IMR-90 (cell line): ENCODE measurements around the gene KCTD19. TPM values are rescaled to one million over a fixed set of nuclear protein-coding genes. Genes with fewer than 3 reads are reported as not detected.

ENCODE experiments used
- ATAC-seq: fragments of 200-7000 bp; cut with Tn5 transposase; 2 replicates; pipeline ENCODE4 v1.9.1; 2020; ENCODE audit warnings: low read depth, mild to moderate bottlenecking, moderate library complexity
- BruUV-seq: library from RNA; stranded (reverse); fragments of 400-500 nt; replicated peaks from 2 replicates; lab custom pipeline; 2021; lab: Mats Ljungman, UMichigan
- CTCF ChIA-PET: fragments of 300-600 bp; formaldehyde crosslinking; extraction: SDS; loops from one replicate; lab custom pipeline; 2021; ENCODE audit warnings: antibody characterized with exemption; lab: Yijun Ruan, JAX
- POLR2A ChIA-PET: fragments of 300-600 bp; sonication (Branson Sonifier 250); formaldehyde crosslinking; loops from one replicate; lab custom pipeline; 2022; ENCODE audit warnings: antibody characterized with exemption; ENCODE audit not compliant: unreplicated experiment; lab: Charles Lee
- DNase-seq: peaks from one replicate; pipeline ENCODE4 v3.0.0; 2013
- H2AFZ ChIP-seq: replicated peaks from 2 replicates; pipeline ENCODE3; 2013; ENCODE audit warnings: low read length, mild to moderate bottlenecking; ENCODE audit not compliant: poor library complexity
- H2AK5ac ChIP-seq: 2 replicates; pipeline ENCODE4 v1.6.1; 2013; ENCODE audit warnings: low read depth, low read length, inconsistent platforms
- H2AK9ac ChIP-seq: replicated peaks from 2 replicates; pipeline ENCODE3; 2013; ENCODE audit warnings: mild to moderate bottlenecking, low read depth, low read length, moderate library complexity; ENCODE audit not compliant: poor library complexity
- H2BK120ac ChIP-seq: 2 replicates; pipeline ENCODE4 v1.6.1; 2013; ENCODE audit warnings: low read depth, low read length, inconsistent platforms
- H2BK15ac ChIP-seq: 3 replicates; pipeline ENCODE4 v1.6.1; 2013; ENCODE audit warnings: low read depth, low read length, inconsistent platforms
- H2BK20ac ChIP-seq: 2 replicates; pipeline ENCODE4 v1.6.1; 2013; ENCODE audit warnings: low read depth, mild to moderate bottlenecking, inconsistent platforms, low read length, moderate library complexity
- H2BK5ac ChIP-seq: 2 replicates; pipeline ENCODE4 v1.6.1; 2013; ENCODE audit warnings: mild to moderate bottlenecking, low read depth, low read length, inconsistent platforms; ENCODE audit not compliant: poor library complexity, severe bottlenecking
- H3K14ac ChIP-seq: replicated peaks from 2 replicates; pipeline ENCODE4 v1.6.1; 2013; ENCODE audit warnings: low read depth, low read length, inconsistent platforms
- H3K18ac ChIP-seq: 2 replicates; pipeline ENCODE4 v1.6.1; 2013; ENCODE audit warnings: low read depth, low read length, control low read depth
- H3K23ac ChIP-seq: 2 replicates; pipeline ENCODE4 v1.6.1; 2013; ENCODE audit warnings: low read depth, low read length, inconsistent platforms
- H3K27ac ChIP-seq: 2 replicates; pipeline ENCODE4 v1.5.1; 2013; ENCODE audit warnings: mild to moderate bottlenecking, control low read depth, low read length; ENCODE audit not compliant: insufficient read depth
- H3K27me3 ChIP-seq: 2 replicates; pipeline ENCODE4 v1.6.1; 2013; ENCODE audit warnings: low read length; ENCODE audit not compliant: control insufficient read depth, insufficient read depth
- H3K36me3 ChIP-seq: 2 replicates; pipeline ENCODE4 v1.6.1; 2013; ENCODE audit warnings: low read length, mixed read lengths; ENCODE audit not compliant: control insufficient read depth, insufficient read depth
- H3K4ac ChIP-seq: 2 replicates; pipeline ENCODE4 v1.6.1; 2013; ENCODE audit warnings: low read depth, low read length, inconsistent platforms
- H3K4me1 ChIP-seq: 2 replicates; pipeline ENCODE4 v1.6.1; 2013; ENCODE audit warnings: low read length, mixed read lengths; ENCODE audit not compliant: control insufficient read depth, insufficient read depth
- H3K4me2 ChIP-seq: 2 replicates; pipeline ENCODE4 v1.6.1; 2013; ENCODE audit warnings: low read depth, mild to moderate bottlenecking, control low read depth, low read length, moderate library complexity
- H3K4me3 ChIP-seq: 2 replicates; pipeline ENCODE4 v1.5.1; 2013; ENCODE audit warnings: low read depth, mild to moderate bottlenecking, control low read depth, low read length, moderate library complexity; ENCODE audit not compliant: insufficient read depth
- H3K56ac ChIP-seq: 2 replicates; pipeline ENCODE4 v1.6.1; 2013; ENCODE audit warnings: low read length, inconsistent platforms; ENCODE audit not compliant: insufficient read depth; ENCODE audit errors: extremely low read depth
- H3K79me1 ChIP-seq, 2 experiments: 2 replicates each; pipeline ENCODE4 v1.6.1; 2013; ENCODE audit warnings: low read length in 2 of 2, inconsistent platforms in 1 of 2, low read depth in 1 of 2
- H3K9ac ChIP-seq: 2 replicates; pipeline ENCODE4 v1.6.1; 2013; ENCODE audit warnings: low read depth, low read length, control low read depth
- H3K9me1 ChIP-seq: 2 replicates; pipeline ENCODE4 v1.6.1; 2013; ENCODE audit warnings: low read length, inconsistent platforms; ENCODE audit not compliant: insufficient read depth
- H3K9me3 ChIP-seq: 2 replicates; pipeline ENCODE4 v1.6.1; 2013; ENCODE audit warnings: low read length; ENCODE audit not compliant: control insufficient read depth, insufficient read depth
- H4K20me1 ChIP-seq: 2 replicates; pipeline ENCODE4 v1.6.1; 2013; ENCODE audit warnings: low read length, inconsistent platforms; ENCODE audit not compliant: insufficient read depth
- H4K5ac ChIP-seq: 2 replicates; pipeline ENCODE4 v1.6.1; 2013; ENCODE audit warnings: mild to moderate bottlenecking, low read depth, low read length, control low read depth
- H4K8ac ChIP-seq, 2 experiments: 2 replicates each; pipeline ENCODE4 v1.6.1; 2013; ENCODE audit warnings: low read depth in 2 of 2, low read length in 2 of 2, control low read depth in 1 of 2, inconsistent platforms in 1 of 2
- H4K91ac ChIP-seq: 2 replicates; pipeline ENCODE4 v1.6.1; 2013; ENCODE audit warnings: low read depth, low read length, inconsistent platforms; ENCODE audit not compliant: insufficient read depth
- BHLHE40 ChIP-seq: fragments of 150-350 bp; IDR thresholded peaks from 2 replicates; pipeline ENCODE4 v1.6.1; 2016; ENCODE audit warnings: mild to moderate bottlenecking, low read depth, low read length
- CEBPB ChIP-seq: IDR thresholded peaks from 2 replicates; pipeline ENCODE4 v1.6.1; 2012; ENCODE audit warnings: low read depth, low read length, improper control_type of control experiment
- CHD1 ChIP-seq: IDR thresholded peaks from 2 replicates; pipeline ENCODE4 v1.6.1; 2012; ENCODE audit warnings: low read depth, low read length, improper control_type of control experiment
- FOS ChIP-seq: fragments of 150-350 bp; IDR thresholded peaks from 2 replicates; pipeline ENCODE4 v1.6.1; 2016; ENCODE audit warnings: low read depth, low read length
- MAFK ChIP-seq: IDR thresholded peaks from 2 replicates; pipeline ENCODE4 v1.6.1; 2012; ENCODE audit warnings: low read depth, low read length, improper control_type of control experiment
- MAZ ChIP-seq: IDR thresholded peaks from 2 replicates; pipeline ENCODE4 v1.6.1; 2012; ENCODE audit warnings: low read depth, mild to moderate bottlenecking, low read length, improper control_type of control experiment, moderate library complexity, borderline replicate concordance
- MXI1 ChIP-seq: IDR thresholded peaks from 2 replicates; pipeline ENCODE4 v1.6.1; 2012; ENCODE audit warnings: low read depth, mild to moderate bottlenecking, low read length, moderate library complexity, borderline replicate concordance
- NFE2L2 ChIP-seq: fragments of 150-350 bp; IDR thresholded peaks from 2 replicates; pipeline ENCODE4 v1.6.1; 2016; ENCODE audit warnings: low read depth, mild to moderate bottlenecking, low read length
- POLR2A ChIP-seq: IDR thresholded peaks from 2 replicates; pipeline ENCODE4 v1.6.1; 2012; ENCODE audit warnings: mild to moderate bottlenecking, low read depth, low read length
- RAD21 ChIP-seq: IDR thresholded peaks from 2 replicates; pipeline ENCODE4 v1.6.1; 2012; ENCODE audit warnings: low read length, improper control_type of control experiment
- RCOR1 ChIP-seq: IDR thresholded peaks from 2 replicates; pipeline ENCODE4 v1.6.1; 2012; ENCODE audit warnings: mild to moderate bottlenecking, low read length, improper control_type of control experiment; ENCODE audit not compliant: insufficient replicate concordance
- RFX5 ChIP-seq: IDR thresholded peaks from 2 replicates; pipeline ENCODE4 v1.8.0; 2012; ENCODE audit warnings: low read depth, mild to moderate bottlenecking, low read length, moderate library complexity
- SMC3 ChIP-seq: fragments of 150-350 bp; IDR thresholded peaks from 2 replicates; pipeline ENCODE4 v1.6.1; 2016; ENCODE audit warnings: low read depth, mild to moderate bottlenecking, antibody characterized with exemption, low read length, moderate library complexity
- WGBS, 2 experiments: methylation state at CpG; one replicate each; pipeline versions ENCODE4 v1.1.5 to v1.1.7; 2013; ENCODE audit warnings: missing lambda C conversion rate in 2 of 2; ENCODE audit not compliant: insufficient read length in 1 of 2; ENCODE audit errors: extremely low coverage in 2 of 2; 5-methylcytosine and 5-hydroxymethylcytosine counted together
- dilution Hi-C: fragments of 300-500 bp; cut with HindIII; formaldehyde crosslinking; loops from one replicate; pipeline ENCODE4 v1.14.3; 2018; ENCODE audit warnings: low sequenced_read_pairs; ENCODE audit not compliant: unreplicated experiment
- in situ Hi-C: fragments of 300-500 bp; cut with MboI; formaldehyde crosslinking; loops from 3 replicates; pipeline ENCODE4 v1.14.3; 2019; ENCODE audit warnings: low sequenced_read_pairs, inconsistent platforms, mixed read lengths
- intact Hi-C: fragments of 100-400 bp; cut with micrococcal nuclease; formaldehyde crosslinking; loops from 2 replicates; pipeline ENCODE4 v1.10.0; 2022
- polyA plus RNA-seq, 3 experiments: library from polyadenylated mRNA; depleted of rRNA; stranded (reverse); fragments of >200 nt; gene quantifications; 2 replicates each; pipeline ENCODE4 v1.2.3, GENCODE V29; 2012; ENCODE audit warnings: low replicate concordance in 1 of 3
- total RNA-seq: library from RNA; depleted of rRNA; stranded (reverse); fragments of >200 nt; gene quantifications from 2 replicates; pipeline ENCODE4 v1.2.3, GENCODE V29; 2012
- TF ChIP-seq, protein P1 (sequence below): fragments of 150-350 bp; IDR thresholded peaks from 2 replicates; pipeline ENCODE4 v1.6.1; 2017; ENCODE audit warnings: mild to moderate bottlenecking, antibody characterized with exemption, low read length, low read depth
- TF ChIP-seq, protein P2 (sequence below): conservative IDR thresholded peaks from 2 replicates; pipeline ENCODE4 v1.5.1; 2012; ENCODE audit warnings: mild to moderate bottlenecking, low read depth, low read length, improper control_type of control experiment

Gene KCTD19
- total and polyA plus RNA-seq, 2 of the 4 experiments (the other 2 are of a cell fraction): under 0.01 to 0.07 TPM

DNA sequence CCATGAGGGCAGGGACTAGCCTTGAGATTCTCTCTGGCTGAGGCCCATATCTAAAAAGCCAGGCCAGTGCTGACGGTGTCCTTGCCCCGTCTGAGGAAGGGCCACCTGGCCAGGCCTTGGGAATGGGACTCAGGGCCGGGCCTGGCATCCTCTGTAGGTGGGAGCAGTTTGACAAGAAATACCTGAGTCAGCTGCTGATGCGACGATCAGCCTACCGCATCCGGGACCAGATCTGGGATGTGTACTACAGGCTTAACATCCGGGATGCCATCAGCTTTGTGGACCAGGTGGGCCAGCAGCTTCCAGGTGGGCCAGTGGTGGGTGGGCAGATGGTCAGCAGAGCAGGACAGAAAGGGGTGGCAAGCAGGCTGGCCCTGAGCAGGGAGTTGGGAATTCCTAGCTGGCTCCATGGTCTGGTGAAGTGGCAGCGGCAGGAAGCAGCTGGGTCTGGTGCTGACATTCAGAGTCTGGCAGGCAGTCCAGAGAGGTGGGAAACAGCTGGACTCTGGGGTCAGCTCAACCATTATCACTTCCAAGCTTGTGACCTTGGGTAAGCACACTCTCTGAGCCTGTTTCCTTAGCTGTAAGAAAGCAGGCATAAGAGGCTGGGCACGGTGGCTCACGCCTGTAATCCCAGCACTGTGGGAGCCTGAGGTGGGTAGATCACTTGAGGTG, 68.2 kb downstream of the KCTD19 start:
- H2AK5ac ChIP-seq: no peak overlapping the region
- H2BK20ac ChIP-seq: no peak overlapping the region
- no peak overlapping the region for H3K23ac ChIP-seq
- no peak overlapping the region for H3K4ac ChIP-seq
- no peak overlapping the region for H2BK5ac ChIP-seq
- H3K9me1 ChIP-seq: no peaks in the 10 kb centered on the region
- H3K4me1 ChIP-seq: peaks cover 2% of the 10 kb centered on the region; the same call in 1 of the 2 replicates
- BruUV-seq: no TSS peak
- no peak overlapping the region for H4K8ac ChIP-seq
- intact Hi-C loops (no loop called here), dilution Hi-C loops (no loop called here), in situ Hi-C loops (loop anchor here (10.0 kb wide), 1 partner anchor 197 kb away; no protein-coding TSS in a partner anchor)
- TF ChIP-seq RCOR1: no peak
- no peak for TF ChIP-seq POLR2A
- TF ChIP-seq RAD21: no peak
- no peak for TF ChIP-seq FOS
- TF ChIP-seq MAFK: no peak
- no peak for TF ChIP-seq CHD1
- TF ChIP-seq, protein P1, sequence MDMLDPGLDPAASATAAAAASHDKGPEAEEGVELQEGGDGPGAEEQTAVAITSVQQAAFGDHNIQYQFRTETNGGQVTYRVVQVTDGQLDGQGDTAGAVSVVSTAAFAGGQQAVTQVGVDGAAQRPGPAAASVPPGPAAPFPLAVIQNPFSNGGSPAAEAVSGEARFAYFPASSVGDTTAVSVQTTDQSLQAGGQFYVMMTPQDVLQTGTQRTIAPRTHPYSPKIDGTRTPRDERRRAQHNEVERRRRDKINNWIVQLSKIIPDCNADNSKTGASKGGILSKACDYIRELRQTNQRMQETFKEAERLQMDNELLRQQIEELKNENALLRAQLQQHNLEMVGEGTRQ: no peak
- no peak for TF ChIP-seq NFE2L2
- no peak for TF ChIP-seq MAZ
- TF ChIP-seq BHLHE40: no peak
- TF ChIP-seq MXI1: no peak
- TF ChIP-seq, protein P2, sequence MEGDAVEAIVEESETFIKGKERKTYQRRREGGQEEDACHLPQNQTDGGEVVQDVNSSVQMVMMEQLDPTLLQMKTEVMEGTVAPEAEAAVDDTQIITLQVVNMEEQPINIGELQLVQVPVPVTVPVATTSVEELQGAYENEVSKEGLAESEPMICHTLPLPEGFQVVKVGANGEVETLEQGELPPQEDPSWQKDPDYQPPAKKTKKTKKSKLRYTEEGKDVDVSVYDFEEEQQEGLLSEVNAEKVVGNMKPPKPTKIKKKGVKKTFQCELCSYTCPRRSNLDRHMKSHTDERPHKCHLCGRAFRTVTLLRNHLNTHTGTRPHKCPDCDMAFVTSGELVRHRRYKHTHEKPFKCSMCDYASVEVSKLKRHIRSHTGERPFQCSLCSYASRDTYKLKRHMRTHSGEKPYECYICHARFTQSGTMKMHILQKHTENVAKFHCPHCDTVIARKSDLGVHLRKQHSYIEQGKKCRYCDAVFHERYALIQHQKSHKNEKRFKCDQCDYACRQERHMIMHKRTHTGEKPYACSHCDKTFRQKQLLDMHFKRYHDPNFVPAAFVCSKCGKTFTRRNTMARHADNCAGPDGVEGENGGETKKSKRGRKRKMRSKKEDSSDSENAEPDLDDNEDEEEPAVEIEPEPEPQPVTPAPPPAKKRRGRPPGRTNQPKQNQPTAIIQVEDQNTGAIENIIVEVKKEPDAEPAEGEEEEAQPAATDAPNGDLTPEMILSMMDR: no peak
- TF ChIP-seq SMC3: no peak
- no peak for TF ChIP-seq CEBPB
- TF ChIP-seq RFX5: no peak
- CTCF ChIA-PET: no interaction called here
- H3K79me1 ChIP-seq: no peaks in the 10 kb centered on the region
- peaks cover 18% of the 10 kb centered on the region for H3K36me3 ChIP-seq
- no peak overlapping the region for H2AFZ ChIP-seq
- POLR2A ChIA-PET: no interaction called here
- H4K5ac ChIP-seq: no peak overlapping the region
- no peaks in the 10 kb centered on the region for H3K9me3 ChIP-seq
- no peak overlapping the region for H3K4me2 ChIP-seq
- H2AK9ac ChIP-seq: no peak overlapping the region
- DNase-seq (no peak), ATAC-seq (no peak)
- H3K14ac ChIP-seq: no peak overlapping the region
- H3K27me3 ChIP-seq: no peaks in the 10 kb centered on the region
- WGBS, 2 experiments: 100% methylated on average over 4 of the region's 11 CpGs; no CpG with 5 or more reads in 1 of the 2 experiments
- no peak overlapping the region for H3K9ac ChIP-seq
- H4K91ac ChIP-seq: no peak overlapping the region
- no peak overlapping the region for H3K27ac ChIP-seq
- no peak overlapping the region for H3K4me3 ChIP-seq
- no peak overlapping the region for H3K18ac ChIP-seq
- H3K56ac ChIP-seq: no peak overlapping the region
- no peaks in the 10 kb centered on the region for H4K20me1 ChIP-seq
- no peak overlapping the region for H2BK15ac ChIP-seq
- no peak overlapping the region for H2BK120ac ChIP-seq
